Kidney epithelial cell (primary cell): ENCODE results near the gene TRMT61B. TPM values are rescaled to one million over a fixed set of nuclear protein-coding genes. Genes with fewer than 3 reads are reported as not detected.

ENCODE experiments used
- DNase-seq: peaks from one replicate; pipeline ENCODE4 v3.0.0-alpha.2; 2010; ENCODE audit warnings: low read depth
- H3K27me3 ChIP-seq: 2 replicates; pipeline ENCODE4 v1.6.0; 2011; ENCODE audit warnings: low read length; ENCODE audit not compliant: control insufficient read depth, insufficient read depth
- H3K36me3 ChIP-seq: 2 replicates; pipeline ENCODE4 v1.5.1; 2011; ENCODE audit warnings: low read length; ENCODE audit not compliant: control insufficient read depth, insufficient read depth
- H3K4me3 ChIP-seq: 2 replicates; pipeline ENCODE4 v1.5.1; 2011; ENCODE audit warnings: low read depth, mild to moderate bottlenecking, control low read depth, low read length
- total RNA-seq: library from RNA; depleted of rRNA; stranded (reverse); fragments of >200 nt; gene quantifications from 2 replicates; pipeline ENCODE4 v1.2.3, GENCODE V29; 2015
- TF ChIP-seq, protein P1 (sequence below): IDR thresholded peaks from 2 replicates; pipeline ENCODE4 v1.5.1; 2011; ENCODE audit warnings: mild to moderate bottlenecking, moderate library complexity, low read length, control low read depth, inconsistent platforms; ENCODE audit not compliant: insufficient read depth, poor library complexity, severe bottlenecking

Gene TRMT61B
- total RNA-seq, 1 donor from 2014 or later: 9.9 TPM

DNA sequence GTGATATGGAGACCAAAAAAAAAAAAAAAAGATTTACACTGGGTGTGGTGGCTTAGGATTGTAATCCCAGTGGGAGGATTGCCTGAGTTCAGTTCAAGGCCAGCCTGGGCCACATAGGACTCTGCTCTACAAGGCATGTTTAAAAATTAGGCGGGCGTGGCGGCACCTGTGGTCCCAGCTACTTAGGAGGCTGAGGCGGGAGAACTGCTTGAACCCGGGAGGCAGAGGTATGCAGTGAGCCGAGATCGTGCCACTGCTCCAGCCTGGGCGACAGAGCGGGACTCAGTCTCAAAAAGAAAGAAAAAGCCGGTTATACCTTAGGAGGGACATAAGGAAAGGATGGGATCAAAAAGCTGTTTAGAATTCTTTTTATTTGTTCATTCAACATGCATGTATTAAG, 60.2 kb downstream of the TRMT61B start:
- Histone ChIP-seq H3K27me3 (no peaks in the 10 kb centered on the region), H3K4me3 (no peak overlapping the region), H3K36me3 (no peaks in the 10 kb centered on the region)
- TF ChIP-seq, protein P1, sequence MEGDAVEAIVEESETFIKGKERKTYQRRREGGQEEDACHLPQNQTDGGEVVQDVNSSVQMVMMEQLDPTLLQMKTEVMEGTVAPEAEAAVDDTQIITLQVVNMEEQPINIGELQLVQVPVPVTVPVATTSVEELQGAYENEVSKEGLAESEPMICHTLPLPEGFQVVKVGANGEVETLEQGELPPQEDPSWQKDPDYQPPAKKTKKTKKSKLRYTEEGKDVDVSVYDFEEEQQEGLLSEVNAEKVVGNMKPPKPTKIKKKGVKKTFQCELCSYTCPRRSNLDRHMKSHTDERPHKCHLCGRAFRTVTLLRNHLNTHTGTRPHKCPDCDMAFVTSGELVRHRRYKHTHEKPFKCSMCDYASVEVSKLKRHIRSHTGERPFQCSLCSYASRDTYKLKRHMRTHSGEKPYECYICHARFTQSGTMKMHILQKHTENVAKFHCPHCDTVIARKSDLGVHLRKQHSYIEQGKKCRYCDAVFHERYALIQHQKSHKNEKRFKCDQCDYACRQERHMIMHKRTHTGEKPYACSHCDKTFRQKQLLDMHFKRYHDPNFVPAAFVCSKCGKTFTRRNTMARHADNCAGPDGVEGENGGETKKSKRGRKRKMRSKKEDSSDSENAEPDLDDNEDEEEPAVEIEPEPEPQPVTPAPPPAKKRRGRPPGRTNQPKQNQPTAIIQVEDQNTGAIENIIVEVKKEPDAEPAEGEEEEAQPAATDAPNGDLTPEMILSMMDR: no peak
- no peak for DNase-seq

DNA sequence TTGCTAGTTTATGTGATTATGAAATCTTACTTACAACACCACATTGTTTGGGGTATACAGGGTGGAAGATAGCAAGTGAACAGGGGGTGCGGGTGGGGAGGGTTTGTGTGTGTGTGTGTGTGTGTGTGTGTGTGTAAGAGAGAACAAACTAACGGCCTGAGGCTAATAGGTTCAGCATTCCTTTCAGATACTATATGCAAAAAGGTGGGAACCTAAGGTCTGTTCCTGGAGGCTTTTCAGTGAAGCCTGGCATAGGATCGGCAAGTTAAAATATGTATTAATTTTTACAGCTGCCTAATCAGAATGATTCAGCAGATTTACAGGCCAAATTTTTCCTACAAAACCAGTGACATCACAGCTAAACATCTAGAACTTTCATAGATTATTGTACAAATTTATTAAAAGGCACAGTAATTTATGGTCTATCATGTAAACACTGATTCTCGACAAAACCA, 67.1 kb downstream of the TRMT61B start:
- no peaks in the 10 kb centered on the region for H3K27me3 ChIP-seq
- DNase-seq: no peak
- TF ChIP-seq, protein P1: no peak
- H3K4me3 ChIP-seq: no peak overlapping the region
- no peaks in the 10 kb centered on the region for H3K36me3 ChIP-seq

DNA sequence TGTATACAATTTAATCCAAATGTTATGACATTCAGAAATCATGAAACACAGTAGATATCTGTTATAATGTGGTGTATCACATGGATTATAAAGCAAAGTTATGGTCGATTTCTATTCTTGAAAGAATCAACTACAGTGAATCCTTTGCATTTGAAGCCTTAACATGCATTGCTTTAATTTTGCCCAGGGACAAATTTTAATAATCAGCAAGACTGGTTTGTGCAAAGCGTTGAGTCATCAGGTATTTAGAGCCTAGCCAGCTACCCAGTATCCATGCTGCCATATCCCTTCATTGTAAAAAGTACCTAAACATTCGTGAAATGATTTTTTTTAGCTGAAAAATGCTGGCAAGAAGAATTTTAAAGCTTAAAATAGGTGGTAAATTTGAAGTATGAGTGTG, 68.4 kb downstream of the TRMT61B start:
- H3K27me3 ChIP-seq: no peaks in the 10 kb centered on the region
- TF ChIP-seq, protein P1: no peak
- no peak for DNase-seq
- H3K36me3 ChIP-seq: no peaks in the 10 kb centered on the region
- H3K4me3 ChIP-seq: no peak overlapping the region

Other genes with a start within 250 kb of the TRMT61B start
- gene PPP1CB, start 118.5 kb downstream of the TRMT61B start, total RNA-seq: 181 and 203 TPM in 2 replicates
- 0.34 TPM in 1 of 2 replicates, not detected in the other for gene SPDYA, start 59.5 kb downstream of the TRMT61B start, total RNA-seq
- gene WDR43, start 24.4 kb upstream of the TRMT61B start, total RNA-seq: 66.0 and 70.3 TPM in 2 replicates
- not detected in 2 replicates for gene TOGARAM2, start 111.0 kb upstream of the TRMT61B start, total RNA-seq
- gene PCARE, start 204.2 kb upstream of the TRMT61B start, total RNA-seq: not detected in 2 replicates
- gene CLIP4, start 245.1 kb upstream of the TRMT61B start, total RNA-seq: 53.5 and 56.1 TPM in 2 replicates